ENCODE measurements around the gene TOB2.

The TOB2 gene

GRCh38 chr22:41446639-41447434, at the start of gene TOB2:
Gene TOB2, minus strand, starts transcription at chr22:41446801. Its CDS starts 9,456 bp downstream, at chr22:41437345.
- peak; percentile 87 to 93 (median 92) for DNase-seq (ENCODE audit: low read depth in 3 of 3, low spot score in 1 of 3)

GRCh38 chr22:41491374-41492100, 44.9 kb upstream of the TOB2 start:
- DNase-seq (ENCODE audit: low read depth in 3 of 3, low spot score in 1 of 3): no peak

- no peak for DNase-seq (ENCODE audit: low read depth in 3 of 3, low spot score in 1 of 3)
These were observed 42.2 kb upstream of the TOB2 start for GRCh38 chr22:41488596-41489385.

GRCh38 chr22:41488076-41488475, 41.5 kb upstream of the TOB2 start:
- DNase-seq (ENCODE audit: low read depth in 3 of 3, low spot score in 1 of 3): no peak

GRCh38 chr22:41487037-41487935, 40.7 kb upstream of the TOB2 start:
- no peak for DNase-seq (ENCODE audit: low read depth in 3 of 3, low spot score in 1 of 3)

- no peak for DNase-seq (ENCODE audit: low read depth in 3 of 3, low spot score in 1 of 3)
These were observed 38.4 kb upstream of the TOB2 start for GRCh38 chr22:41485033-41485432.

- no peak for DNase-seq (ENCODE audit: low read depth in 3 of 3, low spot score in 1 of 3)
These were observed 35.8 kb upstream of the TOB2 start for GRCh38 chr22:41482319-41482935.

GRCh38 chr22:41481925-41482318, 35.3 kb upstream of the TOB2 start:
- DNase-seq (ENCODE audit: low read depth in 3 of 3, low spot score in 1 of 3): no peak

GRCh38 chr22:41481131-41481830, 34.7 kb upstream of the TOB2 start:
- DNase-seq (ENCODE audit: low read depth in 3 of 3, low spot score in 1 of 3): no peak

- DNase-seq (ENCODE audit: low read depth in 3 of 3, low spot score in 1 of 3): no peak
These were observed 33.8 kb upstream of the TOB2 start for GRCh38 chr22:41480397-41480735.

- DNase-seq (ENCODE audit: low read depth in 3 of 3, low spot score in 1 of 3): no peak
These were observed 33.2 kb upstream of the TOB2 start for GRCh38 chr22:41479671-41480396.

GRCh38 chr22:41478891-41479521, 32.4 kb upstream of the TOB2 start:
- DNase-seq (ENCODE audit: low read depth in 3 of 3, low spot score in 1 of 3): no peak

GRCh38 chr22:41478473-41478872, 31.9 kb upstream of the TOB2 start:
- no peak for DNase-seq (ENCODE audit: low read depth in 3 of 3, low spot score in 1 of 3)

- no peak for DNase-seq (ENCODE audit: low read depth in 3 of 3, low spot score in 1 of 3)
These were observed 28.4 kb upstream of the TOB2 start for GRCh38 chr22:41474872-41475451.

- no peak for DNase-seq (ENCODE audit: low read depth in 3 of 3, low spot score in 1 of 3)
These were observed 25.0 kb upstream of the TOB2 start for GRCh38 chr22:41471568-41471967.

- DNase-seq (ENCODE audit: low read depth in 3 of 3, low spot score in 1 of 3): no peak
These were observed 24.3 kb upstream of the TOB2 start for GRCh38 chr22:41470886-41471285.

GRCh38 chr22:41469218-41469851, 22.7 kb upstream of the TOB2 start:
- no peak for DNase-seq (ENCODE audit: low read depth in 3 of 3, low spot score in 1 of 3)
